ENCODE results near the gene FHIP1A.

FHIP1A gene

GRCh38 chr4:151429957-151430570 is 21.1 kb downstream of the FHIP1A start:
- no peak overlapping the region for H3K27ac ChIP-seq (ENCODE audit: low read length)
- H3K4me3 ChIP-seq (ENCODE audit: low read length), result no peak overlapping the region
- H3K36me3 ChIP-seq (replicated peaks; ENCODE audit: low read depth, low read length), result no peaks in the 10 kb centered on the region

GRCh38 chr4:151430740-151431457 is 21.9 kb downstream of the FHIP1A start:
- H3K36me3 ChIP-seq (replicated peaks; ENCODE audit: low read depth, low read length), result no peaks in the 10 kb centered on the region
- no peaks in the 10 kb centered on the region for H3K27me3 ChIP-seq (ENCODE audit: low read depth, low read length)
- H2AFZ ChIP-seq (ENCODE audit: low read depth, low read length), result no peak overlapping the region
- no peaks in the 10 kb centered on the region for H4K20me1 ChIP-seq (ENCODE audit: insufficient read depth, low read length)
- H3K4me2 ChIP-seq (ENCODE audit: low read length), result no peak overlapping the region
- H3K9me3 ChIP-seq (ENCODE audit: insufficient read depth, low read length), result no peaks in the 10 kb centered on the region
- peaks cover 6% of the 10 kb centered on the region for H3K4me1 ChIP-seq (ENCODE audit: low read length)
- H3K27ac ChIP-seq (ENCODE audit: low read length), result no peak overlapping the region
- H3K4me3 ChIP-seq (ENCODE audit: low read length), result no peak overlapping the region
- H3K9ac ChIP-seq (ENCODE audit: low read length), result no peak overlapping the region
- no peak for TF ChIP-seq EZH2phosphoT487 (IDR thresholded peaks at IDR 0.05; ENCODE audit: low read depth)
- TF ChIP-seq, protein P1, sequence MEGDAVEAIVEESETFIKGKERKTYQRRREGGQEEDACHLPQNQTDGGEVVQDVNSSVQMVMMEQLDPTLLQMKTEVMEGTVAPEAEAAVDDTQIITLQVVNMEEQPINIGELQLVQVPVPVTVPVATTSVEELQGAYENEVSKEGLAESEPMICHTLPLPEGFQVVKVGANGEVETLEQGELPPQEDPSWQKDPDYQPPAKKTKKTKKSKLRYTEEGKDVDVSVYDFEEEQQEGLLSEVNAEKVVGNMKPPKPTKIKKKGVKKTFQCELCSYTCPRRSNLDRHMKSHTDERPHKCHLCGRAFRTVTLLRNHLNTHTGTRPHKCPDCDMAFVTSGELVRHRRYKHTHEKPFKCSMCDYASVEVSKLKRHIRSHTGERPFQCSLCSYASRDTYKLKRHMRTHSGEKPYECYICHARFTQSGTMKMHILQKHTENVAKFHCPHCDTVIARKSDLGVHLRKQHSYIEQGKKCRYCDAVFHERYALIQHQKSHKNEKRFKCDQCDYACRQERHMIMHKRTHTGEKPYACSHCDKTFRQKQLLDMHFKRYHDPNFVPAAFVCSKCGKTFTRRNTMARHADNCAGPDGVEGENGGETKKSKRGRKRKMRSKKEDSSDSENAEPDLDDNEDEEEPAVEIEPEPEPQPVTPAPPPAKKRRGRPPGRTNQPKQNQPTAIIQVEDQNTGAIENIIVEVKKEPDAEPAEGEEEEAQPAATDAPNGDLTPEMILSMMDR (IDR thresholded peaks at IDR 0.05; ENCODE audit: low read depth, low read length), result no peak
- H3K79me2 ChIP-seq (ENCODE audit: low read length), result no peaks in the 10 kb centered on the region

More at GRCh38 chr4:151429957-151430570, 21.1 kb downstream of the FHIP1A start:
- H3K4me2 ChIP-seq (ENCODE audit: low read length), result no peak overlapping the region
- H3K4me1 ChIP-seq (ENCODE audit: low read length), result peaks cover 6% of the 10 kb centered on the region
- H4K20me1 ChIP-seq (ENCODE audit: insufficient read depth, low read length), result no peaks in the 10 kb centered on the region
- no peak overlapping the region for H3K9ac ChIP-seq (ENCODE audit: low read length)
- TF ChIP-seq, protein P1 (IDR thresholded peaks at IDR 0.05; ENCODE audit: low read depth, low read length), result no peak
- no peak for TF ChIP-seq EZH2phosphoT487 (IDR thresholded peaks at IDR 0.05; ENCODE audit: low read depth)
- no peaks in the 10 kb centered on the region for H3K9me3 ChIP-seq (ENCODE audit: insufficient read depth, low read length)
- no peak overlapping the region for H2AFZ ChIP-seq (ENCODE audit: low read depth, low read length)
- H3K79me2 ChIP-seq (ENCODE audit: low read length), result no peaks in the 10 kb centered on the region
- no peaks in the 10 kb centered on the region for H3K27me3 ChIP-seq (ENCODE audit: low read depth, low read length)

DNA sequence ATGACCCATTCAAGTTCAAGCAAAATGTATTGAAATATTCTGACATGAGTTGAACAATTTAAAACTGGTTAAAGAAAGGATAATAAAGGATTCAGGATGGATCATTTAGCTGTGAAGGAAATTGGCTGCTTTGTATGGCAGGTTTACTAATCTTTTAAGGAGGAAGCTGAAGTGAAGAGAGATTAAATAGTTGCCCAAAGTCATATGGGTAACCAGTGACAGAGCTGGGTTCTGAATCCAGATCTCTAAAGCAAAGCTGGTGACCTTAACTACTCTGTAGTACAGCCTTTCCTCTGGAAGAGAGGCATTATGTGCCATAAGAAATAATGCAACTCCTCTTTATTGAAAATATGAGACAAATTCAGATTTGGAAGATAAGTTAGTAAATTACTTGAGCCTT is 22.8 kb downstream of the FHIP1A start:
- Histone ChIP-seq H2AFZ (ENCODE audit: low read depth, low read length) (no peak overlapping the region), H3K4me1 (ENCODE audit: low read length) (peaks cover 6% of the 10 kb centered on the region), H4K20me1 (ENCODE audit: insufficient read depth, low read length) (no peaks in the 10 kb centered on the region), H3K27me3 (ENCODE audit: low read depth, low read length) (no peaks in the 10 kb centered on the region), H3K27ac (ENCODE audit: low read length) (no peak overlapping the region), H3K4me2 (ENCODE audit: low read length) (no peak overlapping the region), H3K4me3 (ENCODE audit: low read length) (no peak overlapping the region), H3K9ac (ENCODE audit: low read length) (no peak overlapping the region), H3K9me3 (ENCODE audit: insufficient read depth, low read length) (no peaks in the 10 kb centered on the region), H3K36me3 (replicated peaks; ENCODE audit: low read depth, low read length) (no peaks in the 10 kb centered on the region), H3K79me2 (ENCODE audit: low read length) (no peaks in the 10 kb centered on the region)
- TF ChIP-seq, protein P1 (IDR thresholded peaks at IDR 0.05; ENCODE audit: low read depth, low read length), result no peak
- no peak for TF ChIP-seq EZH2phosphoT487 (IDR thresholded peaks at IDR 0.05; ENCODE audit: low read depth)

DNA sequence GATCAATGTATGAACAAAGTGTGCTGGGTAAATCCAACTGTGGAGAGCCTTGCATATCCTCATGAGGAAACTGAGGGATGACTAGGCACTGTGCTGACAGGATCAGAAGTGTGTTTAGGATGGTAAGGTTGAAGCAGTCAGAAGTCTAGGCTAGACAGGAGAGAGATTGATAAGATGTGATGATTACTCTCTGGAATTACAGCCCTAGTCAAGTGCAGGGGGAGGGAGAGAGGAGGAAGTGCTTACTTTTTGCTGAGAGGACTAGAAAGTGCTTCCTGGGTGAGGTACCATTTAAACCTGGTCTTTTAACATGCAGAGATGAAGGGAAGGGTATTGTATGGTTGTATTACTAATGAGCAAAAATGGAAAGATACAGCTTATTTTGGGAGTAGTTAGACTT is 23.7 kb downstream of the FHIP1A start:
- Histone ChIP-seq H2AFZ (ENCODE audit: low read depth, low read length) (peak overlapping the region; percentile 8; the same call in 1 of the 2 replicates), H3K36me3 (replicated peaks; ENCODE audit: low read depth, low read length) (no peaks in the 10 kb centered on the region), H3K4me1 (ENCODE audit: low read length) (peaks cover 6% of the 10 kb centered on the region), H3K27ac (ENCODE audit: low read length) (no peak overlapping the region), H4K20me1 (ENCODE audit: insufficient read depth, low read length) (no peaks in the 10 kb centered on the region), H3K4me2 (ENCODE audit: low read length) (no peak overlapping the region), H3K79me2 (ENCODE audit: low read length) (no peaks in the 10 kb centered on the region), H3K9ac (ENCODE audit: low read length) (no peak overlapping the region), H3K27me3 (ENCODE audit: low read depth, low read length) (no peaks in the 10 kb centered on the region), H3K4me3 (ENCODE audit: low read length) (no peak overlapping the region), H3K9me3 (ENCODE audit: insufficient read depth, low read length) (no peaks in the 10 kb centered on the region)
- no peak for TF ChIP-seq EZH2phosphoT487 (IDR thresholded peaks at IDR 0.05; ENCODE audit: low read depth)
- TF ChIP-seq, protein P1 (IDR thresholded peaks at IDR 0.05; ENCODE audit: low read depth, low read length), result no peak
